Tibial artery (tissue), 4 donors: Measurements from ENCODE around the gene MCTP1.

Source experiments
- DNase-seq, 2 donors: peaks; one replicate each; pipeline ENCODE4 v3.0.0-alpha.2; 2019
- H3K27ac ChIP-seq, 2 donors: fragments of 200-600 bp; sonication (generic) in 1 of 2; 1 replicate in 1 of 2; 2 replicates in 1 of 2; pipeline ENCODE4 v1.5.1; 2018 to 2019; ENCODE audit warnings: mild to moderate bottlenecking in 1 of 2
- H3K27me3 ChIP-seq, 2 donors: fragments of 200-600 bp; sonication (generic) in 1 of 2; one replicate each; pipeline versions ENCODE4 v1.5.1 to v1.6.0; 2016 to 2019
- H3K36me3 ChIP-seq, 3 donors: fragments of 200-600 bp; sonication (generic) in 2 of 3; one replicate each; pipeline ENCODE4 v1.5.1; 2016 to 2019; ENCODE audit warnings: mild to moderate bottlenecking in 2 of 3
- H3K4me1 ChIP-seq, 4 donors: fragments of 200-600 bp; sonication (generic) in 2 of 4; 1 replicate in 3 of 4; 2 replicates in 1 of 4; pipeline ENCODE4 v1.5.1; 2016 to 2019
- H3K4me3 ChIP-seq, 2 donors: fragments of 200-600 bp; sonication (generic) in 1 of 2; 1 replicate in 1 of 2; 2 replicates in 1 of 2; pipeline ENCODE4 v1.5.1; 2018 to 2019; ENCODE audit warnings: mild to moderate bottlenecking in 2 of 2
- H3K9me3 ChIP-seq, 3 donors: fragments of 200-600 bp; sonication (generic) in 1 of 3; one replicate each; pipeline ENCODE4 v1.5.1; 2016 to 2019
- intact Hi-C: fragments of 100-400 bp; cut with DNase I; formaldehyde crosslinking; loops from one replicate; pipeline ENCODE4 v1.15.0; 2023; ENCODE audit warnings: low total_unique reads
- TF ChIP-seq, protein P1 (sequence below), 2 experiments: fragments of 200-600 bp in 1 of 2; fragments of 450-650 bp in 1 of 2; IDR thresholded peaks; one replicate each; pipeline ENCODE4 v1.5.1; 2017 to 2019; ENCODE audit warnings: antibody characterized with exemption in 2 of 2, mild to moderate bottlenecking in 1 of 2, moderate library complexity in 1 of 2

MCTP1 gene

DNA sequence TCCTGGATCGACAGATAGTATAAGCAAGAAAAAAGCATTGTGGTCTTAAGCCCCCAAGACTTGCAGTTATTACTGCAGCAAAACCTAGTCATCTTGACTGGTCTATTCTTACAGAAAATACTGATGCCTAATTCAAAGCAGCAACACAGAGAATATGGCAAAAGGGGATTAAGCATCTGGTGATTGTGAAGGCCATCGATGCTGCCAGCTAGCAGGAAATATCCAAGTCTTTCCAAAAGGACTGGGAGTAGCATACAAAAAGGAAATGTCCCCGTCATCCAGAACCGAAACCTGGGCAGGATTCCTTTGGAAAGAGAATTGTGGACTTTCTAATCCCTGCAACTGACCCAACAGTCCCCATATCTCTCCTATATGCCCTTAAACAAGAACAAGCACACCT, 534.2 kb downstream of the MCTP1 start:
- Histone ChIP-seq H3K27me3 (no peaks in the 10 kb centered on the region), H3K36me3 (no peaks in the 10 kb centered on the region), H3K9me3 (no peaks in the 10 kb centered on the region), H3K27ac (no peak overlapping the region), H3K4me3 (no peak overlapping the region), H3K4me1 (no peaks in the 10 kb centered on the region)
- TF ChIP-seq, protein P1, sequence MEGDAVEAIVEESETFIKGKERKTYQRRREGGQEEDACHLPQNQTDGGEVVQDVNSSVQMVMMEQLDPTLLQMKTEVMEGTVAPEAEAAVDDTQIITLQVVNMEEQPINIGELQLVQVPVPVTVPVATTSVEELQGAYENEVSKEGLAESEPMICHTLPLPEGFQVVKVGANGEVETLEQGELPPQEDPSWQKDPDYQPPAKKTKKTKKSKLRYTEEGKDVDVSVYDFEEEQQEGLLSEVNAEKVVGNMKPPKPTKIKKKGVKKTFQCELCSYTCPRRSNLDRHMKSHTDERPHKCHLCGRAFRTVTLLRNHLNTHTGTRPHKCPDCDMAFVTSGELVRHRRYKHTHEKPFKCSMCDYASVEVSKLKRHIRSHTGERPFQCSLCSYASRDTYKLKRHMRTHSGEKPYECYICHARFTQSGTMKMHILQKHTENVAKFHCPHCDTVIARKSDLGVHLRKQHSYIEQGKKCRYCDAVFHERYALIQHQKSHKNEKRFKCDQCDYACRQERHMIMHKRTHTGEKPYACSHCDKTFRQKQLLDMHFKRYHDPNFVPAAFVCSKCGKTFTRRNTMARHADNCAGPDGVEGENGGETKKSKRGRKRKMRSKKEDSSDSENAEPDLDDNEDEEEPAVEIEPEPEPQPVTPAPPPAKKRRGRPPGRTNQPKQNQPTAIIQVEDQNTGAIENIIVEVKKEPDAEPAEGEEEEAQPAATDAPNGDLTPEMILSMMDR (IDR thresholded peaks at IDR 0.05), result no peak
- no peak for DNase-seq
- intact Hi-C loops, result no loop called here

DNA sequence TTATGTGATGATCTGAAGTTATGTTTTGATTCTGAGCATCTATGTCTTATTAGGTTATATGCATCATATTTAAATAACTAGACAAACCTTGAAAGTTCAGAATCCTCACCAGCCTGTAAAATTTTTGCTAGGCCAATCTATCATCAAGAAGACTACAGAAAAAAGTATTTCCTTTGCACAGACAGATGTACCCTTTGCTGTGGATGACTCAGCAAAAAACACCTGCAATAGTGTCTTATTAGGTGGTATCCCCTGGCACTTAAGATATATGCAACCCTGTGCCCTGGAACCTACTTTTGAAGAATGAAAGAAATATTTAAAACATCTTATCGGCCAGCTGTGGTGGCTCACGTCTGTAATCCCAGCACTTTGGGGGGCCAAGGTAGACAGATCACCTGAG, 535.9 kb downstream of the MCTP1 start:
- intact Hi-C loops, result no loop called here

DNA sequence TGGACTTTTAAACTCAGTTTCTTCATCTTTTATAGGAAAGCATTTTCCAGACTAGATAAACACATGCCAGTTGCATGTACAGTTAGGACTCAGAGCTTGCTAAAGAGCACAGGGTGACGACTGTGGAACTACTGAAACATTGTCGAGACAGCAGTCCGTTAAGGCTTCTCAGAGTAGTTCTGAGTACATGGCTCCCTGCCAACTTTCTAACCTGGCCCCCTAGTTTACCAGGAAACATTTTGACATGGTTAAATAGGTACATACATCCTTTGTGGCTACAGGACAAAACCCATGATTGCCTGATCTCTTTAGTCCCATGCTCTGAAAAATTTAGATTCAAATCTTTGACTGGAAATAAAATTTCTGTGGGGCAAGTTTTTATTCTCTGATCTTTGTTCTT, 536.7 kb downstream of the MCTP1 start:
- no peaks in the 10 kb centered on the region for H3K9me3 ChIP-seq
- H3K4me1 ChIP-seq, result no peaks in the 10 kb centered on the region
- intact Hi-C loops, result no loop called here

More for the DNA sequence above, 535.9 kb downstream of the MCTP1 start:
- no peaks in the 10 kb centered on the region for H3K36me3 ChIP-seq
- no peaks in the 10 kb centered on the region for H3K9me3 ChIP-seq
- H3K4me1 ChIP-seq, result no peaks in the 10 kb centered on the region
- no peak for DNase-seq
- H3K4me3 ChIP-seq, result no peak overlapping the region
- TF ChIP-seq, protein P1 (IDR thresholded peaks at IDR 0.05), result no peak
- H3K27me3 ChIP-seq, result no peaks in the 10 kb centered on the region
- H3K27ac ChIP-seq, result no peak overlapping the region

GRCh38 chr5:94747371-94747770, 537.5 kb downstream of the MCTP1 start:
- Histone ChIP-seq H3K27me3 (no peaks in the 10 kb centered on the region), H3K27ac (no peak overlapping the region), H3K4me1 (no peaks in the 10 kb centered on the region), H3K4me3 (no peak overlapping the region), H3K36me3 (no peaks in the 10 kb centered on the region), H3K9me3 (no peaks in the 10 kb centered on the region)
- TF ChIP-seq, protein P1 (IDR thresholded peaks at IDR 0.05), result no peak
- intact Hi-C loops, result no loop called here
- DNase-seq, result no peak

More for the DNA sequence above, 536.7 kb downstream of the MCTP1 start:
- no peak for DNase-seq
- no peak overlapping the region for H3K27ac ChIP-seq
- no peaks in the 10 kb centered on the region for H3K27me3 ChIP-seq
- H3K4me3 ChIP-seq, result no peak overlapping the region
- TF ChIP-seq, protein P1 (IDR thresholded peaks at IDR 0.05), result no peak
- H3K36me3 ChIP-seq, result no peaks in the 10 kb centered on the region

DNA sequence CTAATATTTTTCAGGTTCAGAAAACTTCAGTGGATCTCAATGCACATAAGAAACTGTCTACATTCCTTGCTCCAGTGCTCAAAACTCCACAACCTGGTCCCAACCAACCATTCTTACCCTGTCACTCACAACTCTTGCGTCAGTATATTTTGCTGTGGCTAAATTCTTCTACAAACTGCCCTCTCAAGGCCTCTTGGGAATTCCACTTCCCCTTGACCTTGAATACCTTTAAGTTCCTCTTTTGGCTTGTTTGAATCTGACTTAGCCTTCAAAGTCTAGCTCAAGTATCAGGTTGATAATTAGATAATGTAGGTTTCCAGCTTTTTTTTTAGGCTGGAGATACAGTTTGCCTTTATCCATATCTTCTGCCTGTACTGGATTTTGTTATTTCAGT, 538.2 kb downstream of the MCTP1 start:
- Histone ChIP-seq H3K27me3 (no peaks in the 10 kb centered on the region), H3K27ac (no peak overlapping the region), H3K9me3 (no peaks in the 10 kb centered on the region), H3K4me3 (no peak overlapping the region), H3K4me1 (no peaks in the 10 kb centered on the region), H3K36me3 (no peaks in the 10 kb centered on the region)
- no peak for DNase-seq
- intact Hi-C loops, result no loop called here
- TF ChIP-seq, protein P1 (IDR thresholded peaks at IDR 0.05), result no peak
